ENCODE results near the gene SLC9C1.
A peak's percentile ranks its signal among the peaks of the same experiment; 100 is the strongest.
"Not testable (repeated sequence)": the region's sequence is repeated elsewhere in the genome, so short reads cannot be mapped to it uniquely, and the experiment has no call there.

Gene SLC9C1

DNA sequence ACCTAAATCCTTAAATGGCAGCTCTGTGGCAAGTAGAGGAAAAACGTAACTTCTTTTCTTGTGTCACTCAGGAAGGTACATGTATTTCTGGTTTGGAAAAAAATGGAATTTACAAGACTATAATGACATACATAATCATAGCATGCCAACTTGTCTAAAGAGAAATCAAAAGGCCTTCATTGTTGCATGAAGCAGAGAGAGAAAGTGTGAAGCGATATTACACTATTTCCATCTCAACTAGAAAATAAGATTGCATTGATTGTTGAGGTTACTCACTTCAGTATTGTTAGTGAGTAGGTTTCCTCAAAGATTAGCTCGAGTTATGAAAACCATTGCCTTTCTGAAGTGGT, 93.7 kb downstream of the SLC9C1 start:
- H3K27ac ChIP-seq: no peak overlapping the region
- H3K4me3 ChIP-seq: no peak overlapping the region
- no peak for DNase-seq (ENCODE audit: low spot score)
- TF ChIP-seq, protein P1, sequence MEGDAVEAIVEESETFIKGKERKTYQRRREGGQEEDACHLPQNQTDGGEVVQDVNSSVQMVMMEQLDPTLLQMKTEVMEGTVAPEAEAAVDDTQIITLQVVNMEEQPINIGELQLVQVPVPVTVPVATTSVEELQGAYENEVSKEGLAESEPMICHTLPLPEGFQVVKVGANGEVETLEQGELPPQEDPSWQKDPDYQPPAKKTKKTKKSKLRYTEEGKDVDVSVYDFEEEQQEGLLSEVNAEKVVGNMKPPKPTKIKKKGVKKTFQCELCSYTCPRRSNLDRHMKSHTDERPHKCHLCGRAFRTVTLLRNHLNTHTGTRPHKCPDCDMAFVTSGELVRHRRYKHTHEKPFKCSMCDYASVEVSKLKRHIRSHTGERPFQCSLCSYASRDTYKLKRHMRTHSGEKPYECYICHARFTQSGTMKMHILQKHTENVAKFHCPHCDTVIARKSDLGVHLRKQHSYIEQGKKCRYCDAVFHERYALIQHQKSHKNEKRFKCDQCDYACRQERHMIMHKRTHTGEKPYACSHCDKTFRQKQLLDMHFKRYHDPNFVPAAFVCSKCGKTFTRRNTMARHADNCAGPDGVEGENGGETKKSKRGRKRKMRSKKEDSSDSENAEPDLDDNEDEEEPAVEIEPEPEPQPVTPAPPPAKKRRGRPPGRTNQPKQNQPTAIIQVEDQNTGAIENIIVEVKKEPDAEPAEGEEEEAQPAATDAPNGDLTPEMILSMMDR (IDR thresholded peaks at IDR 0.05): no peak

DNA sequence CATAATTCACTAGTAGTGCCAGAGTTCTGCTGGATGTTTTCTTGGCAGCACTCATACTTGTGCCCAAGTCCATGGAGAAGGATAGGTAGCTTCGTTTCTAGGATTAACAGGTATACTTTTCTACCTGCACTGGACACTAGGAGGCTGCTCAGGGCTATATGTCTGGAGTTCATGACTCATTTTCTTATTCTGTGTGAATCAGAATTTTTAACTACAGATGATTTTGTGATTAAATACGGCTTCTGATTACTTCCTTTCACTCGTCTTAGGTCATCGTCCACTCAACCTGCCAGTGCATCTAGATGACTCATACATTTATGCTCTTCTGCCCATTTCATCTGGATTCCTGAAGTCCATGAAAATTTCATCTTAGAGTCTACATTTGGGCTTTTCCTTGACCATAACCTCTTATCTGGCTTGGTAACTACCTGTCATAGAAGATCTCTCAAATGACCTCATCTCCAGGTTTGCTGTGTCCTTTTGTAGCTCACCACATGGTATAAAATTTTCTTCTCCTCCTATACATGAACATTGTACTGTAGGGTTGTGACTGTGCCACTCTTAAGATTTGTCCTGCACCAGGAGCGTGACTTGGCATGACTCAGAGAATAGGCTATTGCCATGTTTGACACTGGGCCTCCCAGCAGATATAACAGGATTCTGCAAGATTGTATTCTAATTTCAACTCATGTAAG, 94.2 kb downstream of the SLC9C1 start:
- TF ChIP-seq, protein P1 (IDR thresholded peaks at IDR 0.05): no peak
- Histone ChIP-seq H3K27ac (no peak overlapping the region), H3K4me3 (no peak overlapping the region)
- DNase-seq (ENCODE audit: low spot score): no peak

DNA sequence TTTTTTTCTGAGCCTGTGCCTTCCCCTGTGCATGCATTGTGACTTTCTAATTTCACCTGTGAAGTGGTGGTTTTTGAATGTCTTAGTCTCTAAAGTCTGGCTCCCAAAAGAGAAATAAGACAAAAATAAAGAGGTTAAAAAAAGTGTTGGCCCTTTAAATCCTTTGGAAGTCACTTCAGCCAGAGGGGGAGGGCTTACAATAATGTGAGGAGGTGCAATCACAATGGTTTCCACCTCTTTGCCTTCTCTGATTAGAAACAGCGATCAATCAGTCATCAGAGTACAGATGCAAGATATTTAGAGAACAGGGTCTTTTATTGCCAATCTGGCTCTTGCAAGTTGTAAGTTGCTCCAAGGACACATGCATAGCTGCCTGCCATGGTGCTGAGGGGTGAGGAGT, 96.9 kb downstream of the SLC9C1 start:
- Histone ChIP-seq H3K4me3 (no peak overlapping the region), H3K27ac (no peak overlapping the region)
- TF ChIP-seq, protein P1 (IDR thresholded peaks at IDR 0.05): no peak
- DNase-seq (ENCODE audit: low spot score): no peak

GRCh38 chr3:112187300-112187699, 106.7 kb downstream of the SLC9C1 start:
- no peak for DNase-seq (ENCODE audit: low spot score)
- H3K4me3 ChIP-seq: no peak overlapping the region
- H3K27ac ChIP-seq: no peak overlapping the region
- TF ChIP-seq, protein P1 (IDR thresholded peaks at IDR 0.05): no peak

GRCh38 chr3:112185423-112186035, 108.5 kb downstream of the SLC9C1 start:
- DNase-seq (ENCODE audit: low spot score); H3K27ac ChIP-seq: not testable (repeated sequence)
- peak overlapping the region; percentile 28 for H3K4me3 ChIP-seq

DNA sequence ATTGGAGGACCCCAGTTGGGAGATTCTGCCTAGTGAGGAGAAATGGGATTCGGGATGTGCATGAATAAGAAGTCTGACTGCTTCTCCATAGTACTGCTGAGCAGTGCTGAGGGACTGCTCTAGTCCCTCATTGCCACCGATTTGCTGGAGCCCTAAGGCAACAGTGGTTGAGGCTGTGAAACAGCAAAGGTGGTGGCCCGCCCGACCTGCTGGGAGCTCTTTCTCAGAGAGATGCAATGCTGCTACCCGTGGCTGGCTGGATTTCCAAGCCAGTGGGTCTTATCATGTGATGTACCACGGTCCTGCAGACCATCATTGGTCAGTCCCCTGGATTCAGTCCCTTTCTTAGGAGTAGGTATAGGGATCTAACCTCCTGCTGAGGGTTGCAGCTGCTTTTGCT, 118.4 kb downstream of the SLC9C1 start:
- Histone ChIP-seq H3K27ac (no peak overlapping the region), H3K4me3 (no peak overlapping the region)
- DNase-seq (ENCODE audit: low spot score): no peak
- TF ChIP-seq, protein P1 (IDR thresholded peaks at IDR 0.05): no peak

- no peak for DNase-seq (ENCODE audit: low spot score)
- TF ChIP-seq, protein P1 (IDR thresholded peaks at IDR 0.05): no peak
- Histone ChIP-seq H3K27ac (no peak overlapping the region), H3K4me3 (no peak overlapping the region)
Measured at GRCh38 chr3:112175037-112175436, 119.0 kb downstream of the SLC9C1 start.
